ENCODE measurements around the gene NXPE3.

Gene NXPE3

DNA sequence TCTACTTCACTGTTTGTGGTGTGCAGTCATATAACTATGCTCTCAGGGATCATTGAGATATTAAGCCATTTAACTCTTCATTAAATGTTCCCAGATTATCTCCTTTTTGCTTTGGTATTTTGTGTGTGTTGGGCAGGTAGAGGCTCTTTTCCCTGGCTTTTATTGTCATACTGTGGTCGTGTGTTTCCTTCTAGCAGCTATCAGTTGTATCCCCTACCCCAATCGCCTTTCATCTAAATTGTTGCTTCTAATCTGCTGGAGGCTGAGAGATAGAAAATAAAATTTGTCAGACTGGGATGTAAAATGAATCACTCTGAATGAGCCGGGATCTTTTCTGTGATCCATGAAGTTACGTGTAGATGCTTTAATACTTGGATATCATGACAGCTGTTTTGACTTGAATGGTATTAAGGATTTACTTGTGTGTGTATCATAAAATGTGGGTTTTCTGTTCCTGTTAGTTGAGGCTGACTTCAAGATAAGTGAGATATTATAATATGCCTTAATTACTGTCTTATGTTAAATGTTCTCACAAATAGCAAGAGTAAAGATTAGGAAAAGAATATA lies 79.5 kb downstream of the NXPE3 start:
- Histone ChIP-seq H3K9me3 (ENCODE audit: low read length) (no peaks in the 10 kb centered on the region), H3K79me2 (ENCODE audit: insufficient read depth, low read length) (no peaks in the 10 kb centered on the region), H3K27ac (ENCODE audit: low read depth, low read length, poor library complexity, severe bottlenecking) (no peak overlapping the region), H3K4me3 (ENCODE audit: low read depth, low read length, poor library complexity, severe bottlenecking) (no peak overlapping the region), H3K36me3 (ENCODE audit: insufficient read depth, low read length) (peaks cover 76% of the 10 kb centered on the region), H3K4me1 (ENCODE audit: insufficient read depth, low read length, severe bottlenecking) (no peaks in the 10 kb centered on the region), H2AFZ (ENCODE audit: low read length) (no peak overlapping the region), H4K20me1 (ENCODE audit: insufficient read depth, low read length) (no peaks in the 10 kb centered on the region), H3F3A (ENCODE audit: insufficient read depth, low read length) (peaks cover 5% of the 10 kb centered on the region), H3K9me2 (ENCODE audit: low read depth, low read length) (no peaks in the 10 kb centered on the region), H3K4me2 (ENCODE audit: low read length) (no peak overlapping the region), H3K27me3 (ENCODE audit: insufficient read depth, low read length) (no peaks in the 10 kb centered on the region), H3K9ac (ENCODE audit: low read length) (no peak overlapping the region)
- TF ChIP-seq EZH2 (IDR thresholded peaks at IDR 0.05; ENCODE audit: borderline replicate concordance, low read length) = no peak
- TF ChIP-seq, protein P1, sequence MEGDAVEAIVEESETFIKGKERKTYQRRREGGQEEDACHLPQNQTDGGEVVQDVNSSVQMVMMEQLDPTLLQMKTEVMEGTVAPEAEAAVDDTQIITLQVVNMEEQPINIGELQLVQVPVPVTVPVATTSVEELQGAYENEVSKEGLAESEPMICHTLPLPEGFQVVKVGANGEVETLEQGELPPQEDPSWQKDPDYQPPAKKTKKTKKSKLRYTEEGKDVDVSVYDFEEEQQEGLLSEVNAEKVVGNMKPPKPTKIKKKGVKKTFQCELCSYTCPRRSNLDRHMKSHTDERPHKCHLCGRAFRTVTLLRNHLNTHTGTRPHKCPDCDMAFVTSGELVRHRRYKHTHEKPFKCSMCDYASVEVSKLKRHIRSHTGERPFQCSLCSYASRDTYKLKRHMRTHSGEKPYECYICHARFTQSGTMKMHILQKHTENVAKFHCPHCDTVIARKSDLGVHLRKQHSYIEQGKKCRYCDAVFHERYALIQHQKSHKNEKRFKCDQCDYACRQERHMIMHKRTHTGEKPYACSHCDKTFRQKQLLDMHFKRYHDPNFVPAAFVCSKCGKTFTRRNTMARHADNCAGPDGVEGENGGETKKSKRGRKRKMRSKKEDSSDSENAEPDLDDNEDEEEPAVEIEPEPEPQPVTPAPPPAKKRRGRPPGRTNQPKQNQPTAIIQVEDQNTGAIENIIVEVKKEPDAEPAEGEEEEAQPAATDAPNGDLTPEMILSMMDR (IDR thresholded peaks at IDR 0.05; ENCODE audit: low read length) = no peak

DNA sequence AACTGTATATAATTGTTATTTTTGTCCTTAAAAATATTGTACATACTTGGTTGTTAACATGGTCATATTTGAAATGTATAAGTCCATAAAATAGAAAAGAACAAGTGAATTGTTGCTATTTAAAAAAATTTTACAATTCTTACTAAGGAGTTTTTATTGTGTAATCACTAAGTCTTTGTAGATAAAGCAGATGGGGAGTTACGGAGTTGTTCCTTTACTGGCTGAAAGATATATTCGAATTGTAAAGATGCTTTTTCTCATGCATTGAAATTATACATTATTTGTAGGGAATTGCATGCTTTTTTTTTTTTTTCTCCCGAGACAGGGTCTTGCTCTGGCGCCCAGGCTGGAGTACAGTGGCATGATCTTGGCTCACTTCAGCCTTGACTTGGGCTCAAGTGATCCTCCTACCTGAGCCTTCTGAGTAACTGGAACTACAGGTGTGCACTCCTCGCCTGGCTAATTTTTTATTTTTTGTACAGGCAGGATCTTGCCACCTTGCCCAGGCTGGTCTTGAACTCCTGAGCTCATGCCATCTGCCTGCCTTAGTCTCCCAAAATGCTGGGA lies 81.0 kb downstream of the NXPE3 start:
- H4K20me1 ChIP-seq (ENCODE audit: insufficient read depth, low read length) = no peaks in the 10 kb centered on the region
- TF ChIP-seq, protein P1 (IDR thresholded peaks at IDR 0.05; ENCODE audit: low read length) = no peak
- TF ChIP-seq EZH2 (IDR thresholded peaks at IDR 0.05; ENCODE audit: borderline replicate concordance, low read length) = no peak
- H3K36me3 ChIP-seq (ENCODE audit: insufficient read depth, low read length) = peaks cover 62% of the 10 kb centered on the region
- H3K9ac ChIP-seq (ENCODE audit: low read length) = no peak overlapping the region
- no peak overlapping the region for H2AFZ ChIP-seq (ENCODE audit: low read length)
- no peaks in the 10 kb centered on the region for H3K4me1 ChIP-seq (ENCODE audit: insufficient read depth, low read length, severe bottlenecking)
- H3K27ac ChIP-seq (ENCODE audit: low read depth, low read length, poor library complexity, severe bottlenecking) = no peak overlapping the region
- H3K9me3 ChIP-seq (ENCODE audit: low read length) = no peaks in the 10 kb centered on the region
- peaks cover 5% of the 10 kb centered on the region for H3F3A ChIP-seq (ENCODE audit: insufficient read depth, low read length)
- H3K27me3 ChIP-seq (ENCODE audit: insufficient read depth, low read length) = no peaks in the 10 kb centered on the region
- H3K9me2 ChIP-seq (ENCODE audit: low read depth, low read length) = no peaks in the 10 kb centered on the region
- no peaks in the 10 kb centered on the region for H3K79me2 ChIP-seq (ENCODE audit: insufficient read depth, low read length)
- no peak overlapping the region for H3K4me3 ChIP-seq (ENCODE audit: low read depth, low read length, poor library complexity, severe bottlenecking)
- H3K4me2 ChIP-seq (ENCODE audit: low read length) = no peak overlapping the region

DNA sequence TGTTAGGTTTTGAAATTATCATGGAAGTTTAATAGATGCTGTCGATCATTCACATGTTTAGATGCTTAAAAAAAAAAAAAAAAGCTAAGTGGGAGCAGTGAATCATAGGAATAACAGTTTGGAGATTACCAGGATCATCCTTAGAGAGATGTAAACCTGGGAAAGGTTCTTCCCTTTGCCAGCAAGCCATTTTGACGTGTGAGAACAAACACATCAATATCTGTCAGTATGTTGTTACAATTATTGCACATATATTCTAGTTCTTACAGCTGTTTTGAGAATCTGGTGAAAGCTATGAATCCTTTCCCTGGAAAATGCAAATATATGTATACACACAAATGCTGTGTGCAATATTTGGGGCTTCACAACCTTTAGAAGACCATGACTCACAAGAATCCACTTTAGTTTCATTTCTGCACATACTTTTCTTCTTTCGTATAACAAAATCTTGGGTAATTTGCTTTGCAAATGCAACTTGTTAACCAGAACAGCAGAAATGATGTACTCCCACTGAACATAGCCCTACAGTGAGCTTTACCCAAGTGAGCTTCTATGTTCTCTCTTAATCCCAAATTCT lies 82.3 kb downstream of the NXPE3 start:
- TF ChIP-seq, protein P1 (IDR thresholded peaks at IDR 0.05; ENCODE audit: low read length) = no peak
- no peak for TF ChIP-seq EZH2 (IDR thresholded peaks at IDR 0.05; ENCODE audit: borderline replicate concordance, low read length)
- Histone ChIP-seq H3K4me3 (ENCODE audit: low read depth, low read length, poor library complexity, severe bottlenecking) (no peak overlapping the region), H3K79me2 (ENCODE audit: insufficient read depth, low read length) (no peaks in the 10 kb centered on the region), H3K4me2 (ENCODE audit: low read length) (no peak overlapping the region), H2AFZ (ENCODE audit: low read length) (no peak overlapping the region), H3K9me2 (ENCODE audit: low read depth, low read length) (no peaks in the 10 kb centered on the region), H3K27me3 (ENCODE audit: insufficient read depth, low read length) (no peaks in the 10 kb centered on the region), H4K20me1 (ENCODE audit: insufficient read depth, low read length) (no peaks in the 10 kb centered on the region), H3F3A (ENCODE audit: insufficient read depth, low read length) (peaks cover 5% of the 10 kb centered on the region), H3K36me3 (ENCODE audit: insufficient read depth, low read length) (peaks cover 51% of the 10 kb centered on the region), H3K9me3 (ENCODE audit: low read length) (no peaks in the 10 kb centered on the region), H3K9ac (ENCODE audit: low read length) (no peak overlapping the region), H3K27ac (ENCODE audit: low read depth, low read length, poor library complexity, severe bottlenecking) (peak overlapping the region; percentile 16), H3K4me1 (ENCODE audit: insufficient read depth, low read length, severe bottlenecking) (no peaks in the 10 kb centered on the region)

Measured in OCI-LY1 (cell line).